GM19023 (cell line): Measurements from ENCODE around the gene DLG1.

Experiments
- ATAC-seq: cut with Tn5 transposase; IDR thresholded peaks from one replicate; pipeline ENCODE4 v1.9.1; 2021; ENCODE audit warnings: mild to moderate bottlenecking, moderate library complexity; ENCODE audit not compliant: unreplicated experiment

Gene DLG1

DNA sequence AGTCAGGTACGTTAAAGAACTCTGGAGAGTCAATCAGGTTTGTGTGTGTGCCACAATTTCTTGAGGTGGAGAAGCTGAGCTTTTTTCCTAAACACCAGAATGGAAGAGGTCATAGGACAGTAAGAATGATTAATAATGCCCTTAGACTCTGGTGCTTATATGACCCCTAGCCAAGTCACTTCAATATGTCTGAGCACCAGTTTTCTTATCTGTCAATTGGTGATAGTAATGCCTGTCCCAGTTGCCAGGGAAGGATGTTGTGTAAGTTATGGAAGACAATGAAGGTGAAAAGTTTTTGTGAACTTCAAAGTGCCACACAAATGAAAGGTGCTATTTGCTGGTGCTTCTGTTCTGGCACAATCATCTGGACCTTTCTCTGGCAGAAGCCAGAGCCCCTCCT lies 22.2 kb upstream of the DLG1 start:
- ATAC-seq: no peak

DNA sequence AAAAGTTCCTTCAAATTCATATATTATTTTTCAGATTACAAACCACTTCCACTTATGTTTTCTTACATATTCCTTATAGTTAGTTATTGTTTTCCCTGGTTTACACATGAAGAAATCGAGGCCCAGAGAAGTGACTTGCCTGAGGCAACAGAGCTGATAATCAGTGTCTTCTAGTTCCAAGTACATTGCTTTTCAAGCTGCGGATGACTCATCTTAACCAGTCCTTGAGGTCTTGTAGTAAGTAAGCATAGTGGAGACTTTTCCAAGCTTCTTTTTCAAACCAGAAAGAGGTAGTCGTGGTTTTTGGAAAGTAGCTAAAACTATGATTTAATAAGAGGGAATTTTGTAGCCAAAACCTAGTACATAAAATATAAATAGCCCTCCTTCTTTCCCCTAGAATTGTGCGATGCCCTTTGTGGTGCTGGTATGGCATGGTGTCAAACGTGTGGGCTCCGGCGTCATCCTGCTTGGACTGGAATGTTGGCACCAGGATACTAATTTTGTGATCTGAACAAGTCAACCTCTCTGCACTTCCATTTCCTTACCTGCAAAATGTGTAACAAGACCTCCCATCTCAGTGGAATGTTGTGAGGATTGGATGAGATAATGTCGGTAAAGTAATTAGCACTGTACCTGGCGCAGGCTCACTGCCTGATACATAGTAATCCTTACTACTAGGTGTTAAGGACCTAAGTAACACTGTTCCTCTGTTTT lies 19.0 kb upstream of the DLG1 start:
- no peak for ATAC-seq

DNA sequence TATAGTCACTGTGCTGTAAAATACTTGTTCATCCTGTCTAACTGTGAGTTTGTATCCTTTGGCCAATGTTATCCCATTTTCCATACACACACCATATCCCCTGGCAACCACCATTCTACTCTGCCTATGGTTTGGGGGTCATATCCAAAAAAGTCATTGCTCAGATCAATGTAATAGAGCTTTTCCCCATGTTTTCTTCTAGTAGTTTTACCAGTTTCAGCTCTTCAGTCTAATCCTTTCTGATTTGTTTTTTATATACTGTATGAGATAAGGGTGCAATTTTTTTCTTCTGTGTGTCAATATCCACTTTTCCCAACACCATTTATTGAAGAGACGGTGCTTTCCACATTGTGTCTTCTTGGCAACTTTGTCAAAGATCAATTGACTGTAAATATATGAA lies 14.0 kb upstream of the DLG1 start:
- no peak for ATAC-seq

DNA sequence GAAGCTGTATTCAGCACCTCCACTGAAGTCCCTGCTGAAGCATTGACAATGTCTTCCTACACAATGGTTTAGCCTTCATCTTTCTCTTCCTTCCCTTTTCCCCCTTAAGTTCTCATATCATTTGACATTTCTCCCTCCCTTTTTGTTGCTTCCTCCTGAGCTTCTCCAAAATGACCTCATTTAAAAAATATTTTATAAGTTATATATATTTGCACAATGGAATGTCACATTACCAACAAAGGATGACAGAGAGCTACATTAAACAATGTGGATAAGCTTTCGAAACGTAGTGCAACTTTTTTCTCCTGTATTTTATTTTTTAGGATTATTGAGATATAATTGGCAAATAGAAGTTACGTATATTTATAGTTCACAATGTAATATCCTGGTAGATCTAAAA lies 13.2 kb upstream of the DLG1 start:
- no peak for ATAC-seq

DNA sequence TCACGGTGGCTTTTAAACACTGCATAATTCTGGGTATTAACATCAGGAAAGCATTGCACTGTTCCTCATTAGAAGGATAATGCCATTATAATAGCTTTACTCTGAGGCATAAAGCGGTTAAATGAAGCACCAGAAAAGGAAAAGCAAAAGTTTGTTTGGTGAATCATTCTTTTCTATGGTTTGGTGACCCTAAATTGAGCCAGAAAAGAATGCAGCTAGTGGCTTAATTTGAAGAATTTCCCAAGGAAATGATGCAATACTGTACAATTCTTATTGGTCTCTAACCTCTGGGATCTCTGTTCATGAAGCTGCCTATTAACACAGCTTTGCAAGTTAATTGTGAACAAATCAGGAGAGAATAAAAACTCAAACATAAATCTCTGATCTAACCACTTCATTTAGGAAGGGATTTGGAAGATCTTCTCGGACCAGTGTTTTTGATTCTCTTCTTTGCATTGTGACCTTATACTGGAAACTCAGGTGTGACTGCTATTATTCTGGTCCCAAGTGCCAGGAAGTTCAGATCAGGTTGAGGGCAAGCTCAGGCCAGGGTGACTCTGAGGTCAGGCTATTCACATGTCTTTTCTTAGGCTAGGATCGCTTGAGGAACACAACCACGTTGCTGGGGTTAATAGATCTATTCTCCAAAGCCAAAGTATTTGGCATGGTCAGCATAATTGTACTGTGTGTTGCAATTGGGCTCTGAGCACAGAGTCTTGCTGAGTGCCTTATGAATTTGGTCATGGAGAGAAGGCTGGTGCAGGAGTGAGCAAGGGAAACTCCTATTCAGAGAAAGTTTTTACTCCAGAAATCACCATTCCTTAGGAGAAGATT lies 11.3 kb upstream of the DLG1 start:
- no peak for ATAC-seq

DNA sequence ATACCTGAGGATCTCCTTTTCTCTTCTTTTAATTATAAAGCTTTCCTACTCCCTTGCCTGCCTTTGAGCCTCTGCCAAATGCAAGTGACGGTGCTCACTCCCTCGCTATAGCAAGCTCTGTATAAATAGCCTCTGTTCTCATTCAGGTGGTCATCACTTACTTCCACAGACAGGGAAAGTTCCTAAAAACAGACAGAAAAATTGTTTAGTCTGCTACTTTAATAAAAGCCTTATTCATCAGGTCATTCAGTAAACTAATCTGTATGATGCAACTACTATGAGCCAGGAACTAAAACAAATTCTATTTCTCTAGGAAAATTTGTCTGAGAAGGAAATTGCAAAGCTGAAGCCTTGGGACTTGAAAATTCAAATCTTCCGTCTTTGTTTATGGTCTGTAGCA lies 10.2 kb upstream of the DLG1 start:
- no peak for ATAC-seq

DNA sequence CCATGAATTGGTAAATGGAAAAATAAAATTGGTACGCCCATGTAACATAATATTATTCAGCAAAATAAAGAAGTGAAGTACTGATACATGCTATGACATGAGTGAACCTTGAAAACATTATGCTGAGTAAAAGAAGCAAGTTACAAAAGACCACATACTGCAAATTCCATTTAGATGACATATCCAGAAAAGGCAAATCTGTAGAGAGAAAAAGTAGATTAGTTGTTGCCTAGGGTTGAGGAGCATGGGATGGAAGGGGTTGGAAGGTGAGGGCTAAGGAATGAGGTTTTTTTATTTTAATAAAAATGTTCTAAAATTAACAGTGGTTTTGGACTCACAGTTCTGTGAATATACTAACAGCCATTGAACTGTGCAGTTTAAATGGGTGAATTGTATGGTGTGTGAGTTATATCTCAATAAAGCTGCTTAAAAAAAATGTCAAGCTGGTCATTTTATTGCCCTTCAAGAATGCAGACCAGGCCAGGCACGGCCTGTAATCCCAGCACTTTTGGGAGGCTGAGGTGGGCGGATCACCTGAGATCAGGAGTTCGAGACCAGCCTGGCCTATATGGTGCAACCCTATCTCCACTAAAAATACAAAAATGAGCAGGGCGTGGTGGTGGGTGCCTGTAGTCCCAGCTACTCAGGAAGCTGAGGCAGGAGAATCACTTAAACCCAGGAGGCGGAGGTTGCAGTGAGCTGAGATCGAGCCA lies 8.1 kb upstream of the DLG1 start:
- ATAC-seq: no peak

DNA sequence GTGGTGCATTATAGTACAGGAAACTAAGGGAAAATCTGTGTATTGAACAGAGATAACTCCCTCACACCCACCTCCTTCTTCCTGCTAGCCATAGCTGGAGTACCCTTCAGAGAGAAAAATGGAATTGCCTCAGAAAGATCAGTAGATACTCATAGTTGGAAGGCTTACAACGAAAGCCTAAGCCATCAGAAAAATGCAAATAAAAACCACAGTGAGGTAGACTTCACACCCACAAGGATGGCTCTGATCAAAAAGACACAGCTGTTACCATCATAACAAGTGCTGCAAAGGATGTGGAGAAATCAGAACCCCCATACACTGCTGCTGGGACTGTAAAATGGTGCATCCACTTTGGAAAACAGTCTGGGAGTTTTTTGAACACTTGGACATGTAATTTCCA lies 7.4 kb upstream of the DLG1 start:
- ATAC-seq: peak; percentile 93

DNA sequence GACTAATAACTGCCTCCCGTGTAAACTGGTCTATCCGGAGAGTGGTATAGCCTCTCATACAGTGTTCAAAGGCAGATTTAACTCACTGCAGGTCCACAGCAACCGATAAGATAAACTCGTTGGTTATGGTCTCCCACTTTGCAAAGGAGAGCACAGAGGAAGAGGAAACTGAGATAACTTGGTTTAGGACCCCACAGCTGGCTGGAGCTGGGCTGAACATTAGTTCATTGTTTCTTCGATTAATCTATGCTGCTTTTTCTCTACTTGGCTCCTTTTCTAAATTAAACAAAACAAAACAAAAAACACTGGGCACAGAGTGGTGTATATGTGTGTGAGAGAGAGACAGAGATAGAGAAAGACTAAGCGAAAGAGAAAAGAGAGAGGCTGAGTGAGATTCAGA lies 5.0 kb upstream of the DLG1 start:
- no peak for ATAC-seq

DNA sequence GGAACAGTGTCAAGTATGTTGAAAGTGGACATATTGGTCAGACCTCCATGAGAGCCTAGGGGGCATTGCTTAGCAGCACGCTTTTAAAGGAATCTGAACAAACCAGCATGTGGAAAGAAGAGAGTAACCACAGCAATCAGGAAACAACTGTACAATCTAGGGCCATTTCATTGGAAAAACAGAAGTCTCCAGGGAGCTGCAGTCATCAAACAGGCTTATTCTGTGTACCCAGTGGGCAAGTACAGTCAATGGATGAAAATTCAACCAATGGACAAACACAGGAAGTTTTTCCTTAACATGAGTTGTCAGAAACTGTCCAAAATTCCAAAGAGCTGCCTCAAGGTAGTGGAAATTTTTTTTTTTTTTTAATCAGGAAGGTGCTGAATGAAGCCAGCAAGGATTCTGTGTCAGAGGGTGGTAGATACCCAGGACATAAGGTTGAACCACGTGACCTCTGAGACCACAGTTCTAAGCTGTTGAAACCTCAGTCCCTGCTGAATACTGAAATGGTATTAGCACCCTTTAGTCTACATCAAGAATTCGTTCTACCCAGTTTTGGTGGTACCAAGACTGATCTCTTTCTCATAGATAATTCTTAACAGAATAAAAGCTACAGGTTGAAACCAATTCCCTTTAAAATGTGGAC lies 4.4 kb upstream of the DLG1 start:
- no peak for ATAC-seq

DNA sequence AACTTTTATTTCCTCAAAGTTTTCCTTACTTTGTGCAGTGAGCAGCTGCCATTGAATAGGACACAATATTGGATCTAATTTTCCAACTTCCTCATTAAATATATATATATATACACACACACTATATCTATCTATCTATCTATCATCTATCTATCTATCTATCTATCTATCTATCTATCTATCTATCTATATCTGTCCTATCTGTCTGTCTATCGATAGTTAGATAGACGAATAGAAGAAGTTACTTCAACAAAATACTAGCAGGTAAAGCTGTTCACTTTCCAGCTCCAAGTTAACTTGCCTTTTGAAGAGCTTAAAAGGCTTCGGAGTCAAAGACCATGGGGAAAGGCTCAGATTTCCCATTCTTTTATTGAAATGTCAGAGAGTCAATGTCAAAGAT lies 3.6 kb upstream of the DLG1 start:
- no peak for ATAC-seq

DNA sequence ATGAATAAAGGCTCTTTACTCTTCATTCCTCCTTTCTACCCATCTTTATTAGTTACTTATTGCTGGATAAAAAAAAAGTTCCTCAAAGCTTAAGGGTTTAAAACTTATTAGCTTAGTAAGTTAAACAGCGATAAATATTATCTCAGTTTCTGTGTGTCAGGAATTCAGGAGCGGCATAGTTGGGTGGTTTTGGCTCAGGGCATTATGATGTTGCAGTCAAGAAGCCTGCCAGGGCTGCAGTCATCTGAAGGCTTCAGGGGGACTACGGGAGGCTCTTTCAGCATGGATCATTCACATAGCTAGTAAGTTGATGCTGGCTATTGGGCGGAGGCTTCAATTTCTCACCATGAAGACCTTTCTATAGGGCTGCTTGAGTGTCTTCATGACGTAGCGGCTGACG lies 1.9 kb upstream of the DLG1 start:
- ATAC-seq: no peak

DNA sequence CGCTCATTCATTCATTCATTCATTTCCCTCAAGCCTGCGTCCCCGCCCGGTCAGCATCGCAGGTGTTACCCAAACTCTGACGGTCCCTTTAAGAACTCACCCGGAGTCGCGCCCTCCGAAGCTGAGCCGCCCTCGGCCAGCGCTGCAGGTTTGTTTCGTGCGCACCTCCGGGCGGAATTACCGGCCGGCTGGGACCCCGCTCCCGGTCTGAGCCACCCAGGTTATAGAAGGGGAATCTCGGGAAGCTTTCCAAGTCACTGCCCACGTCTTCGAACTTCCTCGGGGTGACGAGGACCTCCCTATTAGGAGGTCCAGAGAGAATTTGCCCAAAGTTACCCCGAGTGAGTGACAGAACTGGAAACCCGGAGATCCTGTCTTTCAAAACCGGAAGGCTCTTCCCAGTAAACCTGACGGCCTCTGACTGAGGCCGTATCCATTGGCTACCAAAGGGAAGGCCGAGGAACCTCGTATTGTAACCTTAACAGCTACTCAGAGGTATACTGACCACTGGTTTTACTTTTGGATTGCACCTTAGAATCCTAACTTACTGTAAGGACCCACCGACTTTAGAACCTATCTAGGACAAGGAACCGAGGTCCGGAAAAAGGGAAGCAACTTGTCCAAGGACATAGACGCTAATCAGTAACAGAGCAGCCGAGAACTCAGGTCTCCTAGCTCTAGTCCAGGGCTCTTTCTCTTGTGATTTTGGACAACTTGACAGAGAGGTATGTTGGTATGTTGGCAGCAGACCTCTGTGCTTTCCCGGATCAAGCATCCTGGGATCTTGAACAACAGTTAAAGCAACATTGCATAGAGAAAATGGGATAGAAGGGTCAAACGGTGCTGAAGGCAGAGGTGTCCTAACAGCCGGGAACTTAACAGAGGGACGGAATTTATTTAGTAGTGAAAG lies 788 bp upstream of the DLG1 start:
- no peak for ATAC-seq

DNA sequence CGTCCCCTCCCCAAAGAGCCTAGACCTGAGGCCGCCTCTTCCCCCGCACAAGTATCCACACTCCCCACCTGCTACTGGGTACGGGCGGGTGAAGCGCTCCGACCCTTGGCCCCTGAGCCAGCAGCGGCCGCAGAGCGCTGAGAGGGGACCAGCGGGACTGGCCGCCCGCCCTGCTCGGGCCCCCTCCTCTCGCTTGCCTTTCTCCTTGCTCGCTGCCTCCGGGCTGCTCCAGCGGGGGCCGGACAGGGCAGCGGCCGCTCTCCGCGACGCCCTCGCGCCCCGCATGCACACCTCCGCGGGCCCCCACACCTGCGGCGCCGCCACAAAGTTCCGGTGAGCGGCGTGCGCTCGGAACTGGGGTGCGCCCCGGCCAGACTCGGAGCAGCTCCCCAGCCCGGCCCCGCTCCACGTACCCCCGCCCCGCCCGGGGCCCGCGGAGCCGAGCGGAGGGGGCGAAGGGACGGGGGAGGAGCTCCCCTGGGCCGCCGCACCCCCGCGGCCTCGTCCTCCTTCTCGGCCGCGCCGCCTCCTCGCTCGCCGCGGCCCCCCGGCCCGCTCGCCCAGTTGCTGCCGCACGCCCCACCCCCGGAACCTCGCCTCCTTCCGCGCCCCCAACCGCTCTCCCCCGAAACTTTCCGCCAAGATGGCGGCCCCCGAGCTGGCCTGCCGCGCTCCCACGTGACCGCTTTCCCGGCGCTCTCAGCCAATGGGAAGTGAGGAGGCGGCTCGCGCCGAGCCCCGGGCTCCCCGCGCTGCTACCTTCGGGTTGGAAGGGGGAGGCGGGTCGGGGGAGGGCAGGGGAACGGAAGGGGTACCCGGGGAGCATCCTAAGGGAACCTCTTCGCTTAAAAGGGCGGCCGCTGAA lies 704 bp downstream of the DLG1 start:
- ATAC-seq: peak; percentile 79

DNA sequence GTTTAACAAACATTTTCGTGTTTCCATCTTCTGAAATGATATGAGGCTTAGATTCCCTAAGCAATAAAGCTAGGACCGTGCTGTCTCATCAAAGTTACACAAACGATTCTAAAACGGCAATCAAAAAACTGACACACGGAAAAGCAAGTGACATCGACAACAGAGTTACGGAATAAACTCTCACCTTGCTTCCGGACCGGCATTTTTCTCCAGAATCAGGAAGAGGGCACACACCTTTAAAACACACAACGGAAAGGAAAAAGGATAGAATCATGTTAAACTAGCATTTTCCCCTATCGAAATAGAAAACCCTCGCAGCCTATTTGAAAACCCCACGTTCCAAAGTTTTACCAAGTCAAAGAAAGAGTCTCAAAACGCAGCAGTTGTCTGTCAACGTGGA lies 1.4 kb downstream of the DLG1 start:
- no peak for ATAC-seq

DNA sequence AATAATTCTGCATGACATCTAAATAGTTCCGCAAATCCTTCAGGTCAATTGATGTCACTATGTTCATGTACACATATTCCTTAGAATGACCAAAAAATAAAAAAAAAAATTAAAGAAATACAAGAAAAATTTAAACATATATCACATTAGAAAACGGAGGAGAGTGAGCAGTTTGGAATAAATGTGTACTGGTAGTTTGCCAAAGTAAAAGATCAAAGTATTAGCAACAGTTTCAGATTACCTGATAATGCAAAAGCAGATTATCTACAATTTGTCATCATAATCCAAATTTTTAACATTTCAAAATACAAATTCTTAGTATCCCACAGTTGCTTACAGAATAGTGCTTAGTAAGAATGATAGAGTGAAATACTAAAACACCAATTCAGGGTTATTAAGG lies 1.9 kb downstream of the DLG1 start:
- ATAC-seq: no peak

DNA sequence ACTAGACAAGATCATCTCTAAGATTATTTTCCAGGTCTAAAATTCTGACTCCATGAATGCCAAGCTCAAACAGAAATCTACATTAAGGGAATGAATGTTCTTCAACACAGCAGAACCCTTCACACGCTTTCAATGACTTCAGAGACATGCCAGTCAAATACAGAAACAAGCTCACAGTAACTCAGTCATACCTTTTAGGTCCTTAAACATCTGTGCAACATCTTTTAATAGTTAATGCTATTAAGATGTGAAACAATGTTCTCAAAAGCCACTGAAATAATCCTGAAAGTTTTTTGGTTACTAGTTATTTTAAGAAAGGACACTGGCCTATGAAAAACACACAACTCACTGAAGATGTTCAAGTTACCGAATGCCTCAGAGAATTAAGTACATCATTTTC lies 2.5 kb downstream of the DLG1 start:
- ATAC-seq: no peak

DNA sequence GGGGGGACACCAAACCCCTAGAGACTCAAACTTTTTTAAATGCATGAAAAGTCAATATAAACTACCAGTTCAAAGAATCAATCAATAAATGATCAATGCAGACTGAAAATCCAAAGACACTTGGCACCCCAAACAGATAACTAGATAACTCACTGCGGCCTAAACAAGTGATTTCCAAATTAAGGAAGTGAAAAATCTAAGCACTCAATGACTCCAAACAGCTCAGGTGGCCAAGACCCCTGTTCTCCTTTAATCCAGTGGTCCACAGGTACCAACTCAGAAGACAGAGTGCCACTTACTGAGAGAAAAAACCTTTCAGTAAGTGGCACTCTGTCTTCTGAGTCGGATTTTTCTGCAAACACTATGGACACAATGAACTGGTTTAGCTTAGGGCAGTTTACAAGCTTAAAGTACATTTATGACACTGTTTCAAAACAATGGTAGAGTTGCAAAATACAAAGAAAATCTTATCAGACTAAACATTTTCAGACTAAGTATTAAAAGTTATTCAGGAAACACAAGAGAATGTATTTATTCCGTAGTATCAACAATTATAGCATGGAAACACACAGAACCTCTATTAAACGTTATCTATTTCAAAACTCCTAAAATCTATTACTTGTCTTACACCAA lies 4.7 kb downstream of the DLG1 start:
- ATAC-seq: no peak

DNA sequence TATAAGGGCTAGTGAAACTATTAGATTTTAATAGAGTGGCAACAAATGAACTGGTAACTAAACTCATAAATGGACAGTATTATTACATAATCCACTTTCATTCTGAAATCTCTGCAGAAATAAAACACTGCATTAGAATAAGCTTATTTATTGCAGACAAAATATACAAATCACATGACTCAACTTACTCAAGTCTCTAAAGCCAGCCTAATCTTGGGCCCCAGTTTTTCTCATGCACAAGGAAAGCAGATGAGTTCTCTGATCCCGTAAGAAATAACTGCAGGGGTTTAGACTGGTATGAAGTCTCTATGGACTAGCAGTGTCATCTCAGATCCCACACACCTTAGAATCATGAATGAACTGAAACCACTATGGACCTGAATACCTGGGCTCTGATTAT lies 5.8 kb downstream of the DLG1 start:
- ATAC-seq: no peak
